Measurements from ENCODE around the gene MACROD2. TPM values are rescaled to one million over a fixed set of nuclear protein-coding genes. Genes with fewer than 3 reads are reported as not detected.

The MACROD2 gene
- total RNA-seq, 1 experiment from 2014 or later = 1.4 TPM

DNA sequence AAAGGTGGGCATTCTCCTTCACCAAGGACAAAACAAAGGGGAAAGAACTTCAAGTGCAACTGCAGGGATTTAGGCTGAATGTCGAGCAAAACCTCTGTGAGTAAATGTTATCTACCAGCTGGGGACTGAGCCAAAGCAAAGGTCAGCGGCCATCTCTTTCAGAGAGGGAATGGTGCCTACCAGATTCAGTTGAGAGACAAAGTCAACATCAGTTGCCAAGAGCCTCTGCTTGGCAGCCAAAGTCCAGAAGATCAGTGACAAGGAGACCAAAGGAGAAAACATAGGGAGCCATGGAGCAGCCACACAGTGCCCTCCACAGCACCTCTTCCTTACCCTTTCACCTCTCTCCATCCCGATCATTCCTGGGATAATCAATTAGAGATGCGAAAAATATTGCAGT is 2105.5 kb downstream of the MACROD2 start:
- ChIA-PET CTCF (no interaction called here), POLR2A (ENCODE audit: low non-redundant PET) (no interaction called here)
- TF ChIP-seq, protein P1, sequence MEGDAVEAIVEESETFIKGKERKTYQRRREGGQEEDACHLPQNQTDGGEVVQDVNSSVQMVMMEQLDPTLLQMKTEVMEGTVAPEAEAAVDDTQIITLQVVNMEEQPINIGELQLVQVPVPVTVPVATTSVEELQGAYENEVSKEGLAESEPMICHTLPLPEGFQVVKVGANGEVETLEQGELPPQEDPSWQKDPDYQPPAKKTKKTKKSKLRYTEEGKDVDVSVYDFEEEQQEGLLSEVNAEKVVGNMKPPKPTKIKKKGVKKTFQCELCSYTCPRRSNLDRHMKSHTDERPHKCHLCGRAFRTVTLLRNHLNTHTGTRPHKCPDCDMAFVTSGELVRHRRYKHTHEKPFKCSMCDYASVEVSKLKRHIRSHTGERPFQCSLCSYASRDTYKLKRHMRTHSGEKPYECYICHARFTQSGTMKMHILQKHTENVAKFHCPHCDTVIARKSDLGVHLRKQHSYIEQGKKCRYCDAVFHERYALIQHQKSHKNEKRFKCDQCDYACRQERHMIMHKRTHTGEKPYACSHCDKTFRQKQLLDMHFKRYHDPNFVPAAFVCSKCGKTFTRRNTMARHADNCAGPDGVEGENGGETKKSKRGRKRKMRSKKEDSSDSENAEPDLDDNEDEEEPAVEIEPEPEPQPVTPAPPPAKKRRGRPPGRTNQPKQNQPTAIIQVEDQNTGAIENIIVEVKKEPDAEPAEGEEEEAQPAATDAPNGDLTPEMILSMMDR (conservative IDR thresholded peaks at IDR 0.05; ENCODE audit: low read depth, low read length) = no peak
- no peak for TF ChIP-seq EZH2 (IDR thresholded peaks at IDR 0.05; ENCODE audit: borderline replicate concordance, low read depth, low read length, poor library complexity, severe bottlenecking)
- no peak overlapping the region for H3K27ac ChIP-seq (ENCODE audit: low read depth, low read length, poor library complexity, severe bottlenecking)
- H3K36me3 ChIP-seq (ENCODE audit: insufficient read depth, low read length, poor library complexity, severe bottlenecking) = no peaks in the 10 kb centered on the region
- intact Hi-C loops (cut with micrococcal nuclease; ENCODE audit: unreplicated experiment) = no loop called here
- no peak for DNase-seq (ENCODE audit: low spot score)
- no TSS peak for BruUV-seq (replicated peaks)
- H3K4me3 ChIP-seq (ENCODE audit: low read depth, low read length, poor library complexity, severe bottlenecking) = no peak overlapping the region
- H3K4me1 ChIP-seq (ENCODE audit: insufficient read depth, low read length, poor library complexity, severe bottlenecking) = no peaks in the 10 kb centered on the region
- H3K27me3 ChIP-seq (replicated peaks; ENCODE audit: insufficient read depth, low read depth, low read length, poor library complexity) = no peaks in the 10 kb centered on the region
- no peaks in the 10 kb centered on the region for H3K9me3 ChIP-seq (ENCODE audit: low read depth, low read length, poor library complexity, severe bottlenecking)

Other genes starting within 250 kb of the MACROD2 start
- gene ESF1, start 210.6 kb upstream of the MACROD2 start, total RNA-seq (2021) = 29.4 and 34.7 TPM in 2 replicates
- gene NDUFAF5, start 210.5 kb upstream of the MACROD2 start, total RNA-seq (2021) = 49.6 and 57.1 TPM in 2 replicates
- not detected in 2 replicates for gene SEL1L2, start 4.9 kb upstream of the MACROD2 start, total RNA-seq (2021)